Pancreas (tissue), 10 donors: ENCODE measurements around the gene TTC9B. TPM values are rescaled to one million over a fixed set of nuclear protein-coding genes. Genes with fewer than 3 reads are reported as not detected.

Source experiments
- ATAC-seq, 4 donors: fragments of 200-7000 bp; cut with Tn5 transposase; one replicate each; pipeline versions ENCODE4 v1.8.0 to v1.9.1; 2020; ENCODE audit warnings: mild to moderate bottlenecking in 4 of 4, moderate library complexity in 4 of 4
- DNase-seq, 6 donors: peaks; one replicate each; pipeline ENCODE4 v3.0.0-alpha.2; 2020
- FAIRE-seq: peaks from 2 replicates; lab custom pipeline; 2012; peaks lifted over from hg19 to GRCh38; lab: Jason Lieb, UNC
- H3K27ac ChIP-seq, 4 donors: fragments of 200-600 bp; sonication (generic); 1 replicate in 3 of 4; 2 replicates in 1 of 4; pipeline versions ENCODE4 v1.5.0 to v1.8.0; 2020
- H3K27me3 ChIP-seq, 4 donors: fragments of 200-600 bp; one replicate each; pipeline ENCODE4 v1.8.0; 2021
- H3K36me3 ChIP-seq, 3 donors: fragments of 200-600 bp; sonication (generic) in 1 of 3; one replicate each; pipeline versions ENCODE4 v1.5.0 to v1.8.0; 2020 to 2021
- H3K4me1 ChIP-seq, 3 donors: fragments of 200-600 bp; one replicate each; pipeline ENCODE4 v1.8.0; 2021
- H3K4me3 ChIP-seq, 4 donors: fragments of 200-600 bp; sonication (generic) in 2 of 4; one replicate each; pipeline versions ENCODE4 v1.5.0 to v1.8.0; 2020 to 2021
- H3K9me3 ChIP-seq, 4 donors: fragments of 200-600 bp; one replicate each; pipeline ENCODE4 v1.8.0; 2021
- CTCF ChIP-seq, 4 donors: fragments of 200-600 bp; sonication (generic) in 3 of 4; IDR thresholded peaks; one replicate each; pipeline versions ENCODE4 v1.5.0 to v1.8.0; 2021; ENCODE audit warnings: antibody characterized with exemption in 4 of 4
- WGBS, 2 donors: extraction: QIAGEN DNeasy Blood & Tissue Kit; methylation state at CpG; one replicate each; pipeline ENCODE4 v1.1.7; 2013; 5-methylcytosine and 5-hydroxymethylcytosine counted together
- intact Hi-C, 3 donors: fragments of 100-400 bp; cut with DNase I; formaldehyde crosslinking; loops; one replicate each; pipeline versions ENCODE4 v1.11.1 to v1.14.2; 2022
- polyA plus RNA-seq, 2 donors: library from polyadenylated mRNA; stranded (reverse); fragments of 200-250 nt; gene quantifications; one replicate each; pipeline ENCODE4 v1.2.3, GENCODE V29; 2013
- total RNA-seq, 6 donors: library from RNA; stranded (reverse); fragmentation: NEBNext Ultra II Directional in 4 of 6; extraction: Animal tissue kit (Norgen Biotek cat#: 25700) in 4 of 6; gene quantifications; one replicate each; pipeline versions ENCODE4 v1.2.1 to v1.2.4, GENCODE V29; 2021 to 2023
- donor health status: healthy with polysubstance abuse.
- donor health status: DM: no; HTN: no; CAD: no; lungs with moderate emphysema.
- donor health status: DM: no; HTN: no; CAD: no.
- donor health status: control.
- donor health status: control.
- donor health status: Bipolar disorder and iron deficiency.
- donor health status: DM: yes; HTN: yes; CAD: no.
- donor health status: DM: no; HTN: no; CAD: no.
- donor health status: DM: no; HTN: no; CAD: no.
- donor health status: DM: yes; HTN: yes; CAD: no.

TTC9B gene
- total and polyA plus RNA-seq, 8 donors: 0.05 TPM; not detected in 7

- intact Hi-C loops: no loop called here
- no peaks in the 10 kb centered on the region for H3K4me1 ChIP-seq
- no peak overlapping the region for H3K27ac ChIP-seq
- DNase-seq: no peak
- H3K27me3 ChIP-seq: no peaks in the 10 kb centered on the region
- peaks cover 0 to 5% (median 1%) of the 10 kb centered on the region in 3 donors for H3K36me3 ChIP-seq
- no peak for TF ChIP-seq CTCF (IDR thresholded peaks at IDR 0.05)
- 91 to 94% methylated on average over 9 of the region's 9 CpGs for WGBS, 2 donors
- ATAC-seq: peak in 1 of 4 donors; percentile 44
- no peak overlapping the region for H3K4me3 ChIP-seq
- H3K9me3 ChIP-seq: no peaks in the 10 kb centered on the region
- no peak for FAIRE-seq
These were observed 27.4 kb upstream of the TTC9B start for GRCh38 chr19:40245506-40246128.

DNA sequence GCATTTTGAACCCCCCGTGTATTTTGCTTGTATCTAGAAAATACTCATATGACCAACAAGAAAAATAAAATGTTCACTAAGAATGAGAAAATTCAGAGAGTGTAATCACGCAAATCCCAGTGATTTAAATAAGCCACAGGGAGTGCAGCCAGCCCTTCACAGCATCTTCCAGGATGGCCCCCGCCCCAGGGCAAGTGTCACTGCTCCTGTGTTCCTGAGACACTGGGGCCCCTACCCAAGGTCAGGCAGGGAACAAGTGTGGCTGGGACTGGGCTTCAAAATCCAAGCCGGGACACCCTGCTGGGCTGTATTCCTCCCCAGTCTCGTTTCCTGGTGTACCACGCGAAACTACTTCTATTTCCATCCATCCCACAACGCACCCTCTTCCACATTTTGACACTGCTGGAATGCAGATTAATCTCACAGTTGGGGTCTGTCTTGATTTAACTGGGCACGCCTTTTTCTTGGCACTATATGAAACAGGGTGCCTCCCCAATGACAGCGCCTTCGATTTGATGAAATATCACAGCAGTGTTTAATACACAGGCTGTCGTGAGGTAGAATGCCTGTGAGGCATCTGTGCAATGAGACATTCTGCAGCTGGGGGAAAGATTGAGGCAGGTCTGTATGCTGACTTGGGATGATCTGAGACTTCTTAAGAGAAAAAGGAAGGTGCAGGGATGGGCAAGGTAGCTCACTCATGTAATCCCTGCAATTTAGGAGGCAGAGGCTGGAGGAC is 26.6 kb upstream of the TTC9B start:
- Histone ChIP-seq H3K27me3 (no peaks in the 10 kb centered on the region), H3K4me3 (no peak overlapping the region), H3K27ac (no peak overlapping the region), H3K9me3 (no peaks in the 10 kb centered on the region), H3K36me3 (peaks cover 0 to 10% (median 10%) of the 10 kb centered on the region in 3 donors), H3K4me1 (no peaks in the 10 kb centered on the region)
- ATAC-seq (no peak), DNase-seq (no peak), FAIRE-seq (no peak)
- intact Hi-C loops: no loop called here
- TF ChIP-seq CTCF (IDR thresholded peaks at IDR 0.05): no peak
- WGBS, 2 donors: 79 to 82% methylated on average over 12 of the region's 12 CpGs

GRCh38 chr19:40243181-40243580 is 25.0 kb upstream of the TTC9B start:
- FAIRE-seq: no peak
- intact Hi-C loops: no loop called here
- no peak for DNase-seq
- Histone ChIP-seq H3K27ac (no peak overlapping the region), H3K27me3 (no peaks in the 10 kb centered on the region), H3K4me3 (no peak overlapping the region), H3K36me3 (peaks cover 0 to 25% (median 18%) of the 10 kb centered on the region in 3 donors), H3K4me1 (no peaks in the 10 kb centered on the region), H3K9me3 (no peaks in the 10 kb centered on the region)
- ATAC-seq: no peak
- TF ChIP-seq CTCF (IDR thresholded peaks at IDR 0.05): no peak
- WGBS, 2 donors: 78 to 83% methylated on average over 2 of the region's 2 CpGs

- Histone ChIP-seq H3K4me1 (no peaks in the 10 kb centered on the region), H3K36me3 (peaks cover 0 to 32% (median 20%) of the 10 kb centered on the region in 3 donors), H3K27me3 (no peaks in the 10 kb centered on the region), H3K4me3 (no peak overlapping the region), H3K9me3 (no peaks in the 10 kb centered on the region), H3K27ac (no peak overlapping the region)
- 87 to 88% methylated on average over 12 of the region's 12 CpGs for WGBS, 2 donors
- intact Hi-C loops: no loop called here
- ATAC-seq: no peak
- no peak for DNase-seq
- FAIRE-seq: no peak
- TF ChIP-seq CTCF (IDR thresholded peaks at IDR 0.05): no peak
These were observed 24.3 kb upstream of the TTC9B start for GRCh38 chr19:40242480-40242879.
